ENCODE measurements around the gene GREM2.

DNA sequence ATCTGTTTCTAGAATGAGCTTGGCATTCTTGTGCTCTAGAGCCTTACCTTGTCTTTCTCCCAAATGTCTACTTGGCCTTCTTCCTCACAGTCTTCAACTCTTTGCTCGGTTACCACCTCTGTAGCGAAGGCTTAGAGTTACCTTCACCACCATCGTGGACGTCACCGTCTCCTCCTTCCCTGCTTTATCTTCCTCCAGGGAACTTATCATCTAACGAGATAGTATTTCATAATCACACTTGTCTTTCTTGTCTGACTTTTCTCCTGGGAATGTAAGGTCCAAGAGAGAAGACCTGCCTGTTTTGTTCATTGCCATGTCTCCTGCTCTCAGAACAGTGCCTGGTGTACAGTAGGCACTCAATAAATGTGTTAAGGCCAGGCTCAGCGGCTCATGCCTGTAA lies 115.6 kb downstream of the GREM2 start:
- TF ChIP-seq POLR2AphosphoS5 (IDR thresholded peaks at IDR 0.05; ENCODE audit: borderline replicate concordance, low read depth, low read length) (no peak), EZH2 (IDR thresholded peaks at IDR 0.05) (no peak)

All from SK-N-MC (cell line).